Dendritic cell treated with granulocyte-macrophage colony-stimulating factor and Interleukin-4, amounts not matched to agents 40 ng/mL and 50 ng/mL, for 4 days (primary cell): ENCODE measurements around the gene FGF18.

Experiments used
- H3K27ac Mint-ChIP-seq: one replicate; pipeline ENCODE4 v1.8.0; 2022; ENCODE audit warnings: mild to moderate bottlenecking, mixed read lengths
- H3K27me3 Mint-ChIP-seq: one replicate; pipeline ENCODE4 v1.8.0; 2022; ENCODE audit warnings: mild to moderate bottlenecking, mixed read lengths
- H3K36me3 Mint-ChIP-seq: one replicate; pipeline ENCODE4 v1.8.0; 2022; ENCODE audit warnings: low read depth, mixed read lengths
- H3K4me1 Mint-ChIP-seq: one replicate; pipeline ENCODE4 v1.8.0; 2022; ENCODE audit warnings: low read depth, mixed read lengths
- H3K4me3 Mint-ChIP-seq: one replicate; pipeline ENCODE4 v1.8.0; 2022; ENCODE audit warnings: mild to moderate bottlenecking, moderate library complexity, mixed read lengths
- H3K9me3 Mint-ChIP-seq: one replicate; pipeline ENCODE4 v1.8.0; 2022; ENCODE audit warnings: mixed read lengths
- intact Hi-C: fragments of 100-400 bp; cut with micrococcal nuclease; formaldehyde crosslinking; loops from one replicate; pipeline ENCODE4 v1.15.0; 2022

The FGF18 gene

GRCh38 chr5:171433352-171433698, 13.9 kb downstream of the FGF18 start:
- no peak overlapping the region for H3K4me3 Mint-ChIP-seq
- no peaks in the 10 kb centered on the region for H3K9me3 Mint-ChIP-seq
- H3K27me3 Mint-ChIP-seq, result no peaks in the 10 kb centered on the region
- no peak overlapping the region for H3K27ac Mint-ChIP-seq
- H3K36me3 Mint-ChIP-seq, result no peaks in the 10 kb centered on the region
- H3K4me1 Mint-ChIP-seq, result no peaks in the 10 kb centered on the region
- intact Hi-C loops, result no loop called here

- H3K36me3 Mint-ChIP-seq, result no peaks in the 10 kb centered on the region
- H3K4me3 Mint-ChIP-seq, result no peak overlapping the region
- no peaks in the 10 kb centered on the region for H3K9me3 Mint-ChIP-seq
- no peaks in the 10 kb centered on the region for H3K4me1 Mint-ChIP-seq
- H3K27ac Mint-ChIP-seq, result no peak overlapping the region
- H3K27me3 Mint-ChIP-seq, result no peaks in the 10 kb centered on the region
- intact Hi-C loops, result no loop called here
Observed at GRCh38 chr5:171433982-171434676, 14.7 kb downstream of the FGF18 start.

- Mint-ChIP-seq H3K4me1 (no peaks in the 10 kb centered on the region), H3K9me3 (no peaks in the 10 kb centered on the region), H3K36me3 (no peaks in the 10 kb centered on the region), H3K27ac (no peak overlapping the region), H3K27me3 (no peaks in the 10 kb centered on the region), H3K4me3 (no peak overlapping the region)
- intact Hi-C loops, result no loop called here
Observed at GRCh38 chr5:171434874-171435273, 15.4 kb downstream of the FGF18 start.

- no peaks in the 10 kb centered on the region for H3K36me3 Mint-ChIP-seq
- intact Hi-C loops, result no loop called here
- no peaks in the 10 kb centered on the region for H3K27me3 Mint-ChIP-seq
- H3K27ac Mint-ChIP-seq, result no peak overlapping the region
- no peaks in the 10 kb centered on the region for H3K4me1 Mint-ChIP-seq
- H3K9me3 Mint-ChIP-seq, result no peaks in the 10 kb centered on the region
- no peak overlapping the region for H3K4me3 Mint-ChIP-seq
Observed at GRCh38 chr5:171435908-171436307, 16.5 kb downstream of the FGF18 start.

DNA sequence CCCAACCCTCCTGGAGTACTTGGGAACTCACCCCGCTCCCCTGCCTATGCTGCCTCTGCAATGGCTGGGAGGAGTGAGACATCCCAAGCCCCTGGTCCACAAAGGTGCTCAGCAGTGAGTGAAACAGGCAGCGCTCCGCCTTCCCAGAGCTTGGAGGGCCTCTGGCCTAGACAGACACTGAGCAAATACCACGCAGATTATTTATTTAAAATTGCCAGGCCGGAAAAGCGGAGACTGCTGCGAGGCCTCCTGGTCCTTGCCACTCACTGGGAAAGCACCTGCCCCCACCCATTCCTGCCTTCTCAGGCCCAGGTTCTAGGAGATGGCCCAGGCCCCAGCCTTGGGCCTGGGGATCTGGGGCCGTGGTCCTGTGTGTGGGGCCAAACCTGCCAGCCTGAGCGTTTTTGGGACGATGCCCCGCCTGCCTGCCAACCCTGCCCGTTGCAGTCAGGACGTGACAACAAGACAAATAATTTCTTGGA, 17.4 kb downstream of the FGF18 start:
- Mint-ChIP-seq H3K27ac (no peak overlapping the region), H3K9me3 (no peaks in the 10 kb centered on the region), H3K36me3 (no peaks in the 10 kb centered on the region), H3K4me1 (no peaks in the 10 kb centered on the region), H3K4me3 (no peak overlapping the region), H3K27me3 (peaks cover 3% of the 10 kb centered on the region)
- intact Hi-C loops, result no loop called here

DNA sequence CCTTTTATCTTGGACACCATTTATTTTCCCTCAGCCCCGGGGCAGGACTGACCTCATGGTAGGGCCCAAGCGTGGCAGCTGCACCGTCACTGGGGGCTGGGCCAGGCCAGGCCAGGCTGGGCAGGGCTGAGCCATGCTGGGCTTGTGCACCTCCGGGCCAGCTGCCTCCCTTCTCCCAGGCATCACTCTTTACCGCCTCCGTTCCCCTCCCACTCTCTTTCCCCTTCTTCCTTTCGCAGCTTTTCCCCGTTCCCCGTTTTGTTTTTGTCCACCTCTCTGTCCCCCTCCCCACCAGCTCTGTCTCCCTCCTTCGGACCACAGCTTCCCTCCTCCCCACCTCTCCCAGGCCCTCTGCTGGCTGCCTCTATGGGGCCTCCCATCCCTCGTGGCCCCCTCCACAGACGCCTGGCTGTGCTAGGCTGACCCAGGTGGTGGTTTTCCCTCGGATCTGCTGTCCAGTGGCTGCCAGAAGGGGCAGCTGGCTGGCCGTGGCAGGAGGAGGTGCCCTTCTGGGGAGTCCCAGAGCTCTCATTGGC, 17.9 kb downstream of the FGF18 start:
- Mint-ChIP-seq H3K4me1 (peaks cover under 1% of the 10 kb centered on the region), H3K36me3 (no peaks in the 10 kb centered on the region), H3K27ac (no peak overlapping the region), H3K27me3 (peaks cover 5% of the 10 kb centered on the region), H3K9me3 (no peaks in the 10 kb centered on the region), H3K4me3 (no peak overlapping the region)
- intact Hi-C loops, result no loop called here

GRCh38 chr5:171438738-171439137, 19.3 kb downstream of the FGF18 start:
- Mint-ChIP-seq H3K4me3 (no peak overlapping the region), H3K27me3 (peaks cover 8% of the 10 kb centered on the region), H3K9me3 (no peaks in the 10 kb centered on the region), H3K27ac (no peak overlapping the region), H3K4me1 (peaks cover 5% of the 10 kb centered on the region), H3K36me3 (no peaks in the 10 kb centered on the region)
- intact Hi-C loops, result no loop called here

DNA sequence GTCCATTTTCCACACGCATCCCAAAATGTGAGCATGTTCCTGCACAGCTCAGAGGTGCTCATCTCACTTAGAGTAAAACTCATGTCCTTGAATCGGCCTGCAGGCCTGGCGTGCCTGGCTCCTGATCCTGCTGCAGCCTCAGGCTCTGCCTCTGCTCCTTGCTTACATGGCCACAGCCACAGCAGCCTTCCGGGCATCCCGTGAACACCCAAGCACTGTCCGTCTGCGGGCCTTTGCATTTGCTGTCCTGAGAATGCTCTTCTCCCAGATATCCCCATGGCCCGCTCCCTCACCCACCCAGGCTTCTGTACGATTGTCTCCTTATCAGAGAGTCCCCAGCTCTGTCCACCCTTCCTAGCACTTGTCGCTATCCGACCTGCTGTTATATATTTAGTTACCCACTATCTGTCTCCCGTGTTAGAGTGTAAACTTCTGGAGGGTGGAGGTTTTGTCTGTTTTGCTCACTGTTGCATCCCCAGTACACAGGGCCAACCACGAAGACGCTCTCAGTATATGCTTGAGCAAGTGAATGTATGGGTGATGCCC, 21.9 kb downstream of the FGF18 start:
- peaks cover 10% of the 10 kb centered on the region for H3K27me3 Mint-ChIP-seq
- no peaks in the 10 kb centered on the region for H3K36me3 Mint-ChIP-seq
- H3K9me3 Mint-ChIP-seq, result no peaks in the 10 kb centered on the region

GRCh38 chr5:171442287-171443042, 23.0 kb downstream of the FGF18 start:
- Mint-ChIP-seq H3K9me3 (no peaks in the 10 kb centered on the region), H3K4me1 (peaks cover 5% of the 10 kb centered on the region), H3K36me3 (no peaks in the 10 kb centered on the region), H3K4me3 (no peak overlapping the region), H3K27ac (no peak overlapping the region), H3K27me3 (peaks cover 12% of the 10 kb centered on the region)
- intact Hi-C loops, result no loop called here

More for the DNA sequence above, 21.9 kb downstream of the FGF18 start:
- Mint-ChIP-seq H3K4me1 (peaks cover 5% of the 10 kb centered on the region), H3K27ac (no peak overlapping the region), H3K4me3 (no peak overlapping the region)
- intact Hi-C loops, result no loop called here

- no peak overlapping the region for H3K4me3 Mint-ChIP-seq
- peaks cover 5% of the 10 kb centered on the region for H3K4me1 Mint-ChIP-seq
- H3K27me3 Mint-ChIP-seq, result peaks cover 26% of the 10 kb centered on the region
- no peaks in the 10 kb centered on the region for H3K9me3 Mint-ChIP-seq
- H3K36me3 Mint-ChIP-seq, result no peaks in the 10 kb centered on the region
- intact Hi-C loops, result no loop called here
- H3K27ac Mint-ChIP-seq, result no peak overlapping the region
Observed at GRCh38 chr5:171444582-171444981, 25.1 kb downstream of the FGF18 start.

DNA sequence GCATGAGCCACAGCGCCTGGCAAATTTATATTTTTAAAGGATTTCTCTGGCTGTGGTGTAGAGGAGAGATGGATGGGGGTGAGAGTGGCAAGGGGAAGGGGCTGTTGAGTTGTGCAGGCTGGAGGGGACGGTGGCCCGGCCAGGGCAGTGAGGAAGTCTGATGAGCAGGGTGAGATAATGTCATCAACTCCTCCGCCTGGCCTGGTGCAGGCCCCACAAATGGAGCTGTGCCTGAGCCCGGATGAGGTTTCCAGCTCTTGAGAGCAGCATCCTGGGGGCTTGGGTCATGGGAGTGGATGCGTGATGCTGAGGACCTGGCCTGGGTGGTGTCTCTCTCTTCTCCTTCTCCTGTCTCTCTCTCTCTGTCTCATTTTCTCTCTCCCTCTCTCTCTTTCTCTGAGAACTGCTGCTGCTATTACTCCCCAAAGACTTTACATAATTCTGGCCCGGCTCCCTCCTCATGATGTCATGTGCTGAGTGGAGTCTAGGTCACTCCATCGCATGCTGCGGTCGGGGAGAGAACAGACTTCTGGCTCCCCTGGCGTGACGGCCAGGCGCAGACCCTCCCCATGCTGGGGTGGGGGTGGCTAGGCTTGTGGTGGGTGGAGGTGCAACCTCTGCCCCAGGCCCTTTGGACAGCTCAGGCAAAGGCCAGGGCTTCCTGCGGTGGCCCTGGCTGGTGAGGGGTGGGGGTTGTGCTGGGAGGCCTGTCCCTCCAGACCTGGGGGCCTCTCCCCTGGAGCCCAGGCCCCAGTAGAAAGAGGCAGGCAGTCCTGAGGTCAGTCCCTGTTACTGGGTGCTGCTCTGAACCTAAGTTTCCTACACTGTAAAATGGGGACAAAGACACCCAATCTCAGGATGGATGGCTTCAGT, 26.4 kb downstream of the FGF18 start:
- peaks cover 5% of the 10 kb centered on the region for H3K4me1 Mint-ChIP-seq
- H3K9me3 Mint-ChIP-seq, result no peaks in the 10 kb centered on the region
- intact Hi-C loops, result no loop called here
- H3K27ac Mint-ChIP-seq, result no peak overlapping the region
- no peak overlapping the region for H3K4me3 Mint-ChIP-seq
- no peaks in the 10 kb centered on the region for H3K36me3 Mint-ChIP-seq
- peaks cover 33% of the 10 kb centered on the region for H3K27me3 Mint-ChIP-seq

- Mint-ChIP-seq H3K4me3 (no peak overlapping the region), H3K36me3 (no peaks in the 10 kb centered on the region), H3K4me1 (peaks cover 11% of the 10 kb centered on the region), H3K9me3 (no peaks in the 10 kb centered on the region), H3K27ac (no peak overlapping the region), H3K27me3 (peaks cover 40% of the 10 kb centered on the region)
- intact Hi-C loops, result no loop called here
Observed at GRCh38 chr5:171447226-171447625, 27.8 kb downstream of the FGF18 start.

- intact Hi-C loops, result no loop called here
- Mint-ChIP-seq H3K36me3 (no peaks in the 10 kb centered on the region), H3K4me3 (no peak overlapping the region), H3K27ac (no peak overlapping the region), H3K27me3 (peaks cover 50% of the 10 kb centered on the region), H3K9me3 (no peaks in the 10 kb centered on the region), H3K4me1 (peaks cover 6% of the 10 kb centered on the region)
Observed at GRCh38 chr5:171449426-171449825, 30.0 kb downstream of the FGF18 start.
